ENCODE results near the gene BRAF.
"Not testable (repeated sequence)": the region's sequence is repeated elsewhere in the genome, so short reads cannot be mapped to it uniquely, and the experiment has no call there.

The BRAF gene

GRCh38 chr7:140678081-140678815, 246.5 kb downstream of the BRAF start:
- FAIRE-seq: no peak

DNA sequence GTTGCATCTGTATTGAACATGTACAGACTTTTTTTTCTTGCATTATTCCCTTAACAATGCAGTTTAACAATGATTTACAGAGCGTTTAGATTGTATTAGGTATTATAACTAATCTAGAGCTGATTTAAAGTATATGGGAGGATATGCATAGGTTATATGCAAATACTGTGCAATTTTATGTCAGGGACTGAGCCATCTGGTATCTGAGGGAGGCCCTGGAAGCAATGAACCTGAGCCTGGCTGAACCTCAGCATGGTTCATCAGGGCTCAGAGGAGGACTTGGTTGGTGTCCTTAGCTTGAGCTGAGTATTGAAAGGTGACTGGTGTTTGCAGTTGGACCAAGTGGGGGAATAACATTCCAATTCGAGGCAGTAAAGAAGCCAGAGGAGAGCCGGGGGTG, 247.2 kb downstream of the BRAF start:
- FAIRE-seq: no peak

- not testable (repeated sequence) for FAIRE-seq
Measured at GRCh38 chr7:140676956-140677355, 247.8 kb downstream of the BRAF start.

DNA sequence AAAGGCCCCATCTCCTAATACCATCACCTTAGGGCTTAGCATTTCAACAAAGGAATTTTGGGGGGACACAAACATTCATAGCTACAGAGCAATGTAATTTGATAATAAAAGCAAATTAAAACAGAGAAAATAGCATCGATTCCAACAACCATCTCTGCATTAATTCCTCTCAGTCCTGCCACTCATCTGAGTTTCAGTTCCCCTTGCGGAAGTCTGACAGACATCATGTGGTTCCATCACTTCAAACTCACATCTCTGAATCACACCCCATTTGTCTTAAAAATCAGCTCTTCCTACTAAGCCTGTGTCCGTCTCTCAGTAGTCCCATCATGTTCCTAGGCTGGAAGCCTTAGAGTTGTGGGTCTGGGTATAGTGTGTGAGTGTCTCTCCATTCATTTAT, 248.4 kb downstream of the BRAF start:
- no peak for FAIRE-seq

DNA sequence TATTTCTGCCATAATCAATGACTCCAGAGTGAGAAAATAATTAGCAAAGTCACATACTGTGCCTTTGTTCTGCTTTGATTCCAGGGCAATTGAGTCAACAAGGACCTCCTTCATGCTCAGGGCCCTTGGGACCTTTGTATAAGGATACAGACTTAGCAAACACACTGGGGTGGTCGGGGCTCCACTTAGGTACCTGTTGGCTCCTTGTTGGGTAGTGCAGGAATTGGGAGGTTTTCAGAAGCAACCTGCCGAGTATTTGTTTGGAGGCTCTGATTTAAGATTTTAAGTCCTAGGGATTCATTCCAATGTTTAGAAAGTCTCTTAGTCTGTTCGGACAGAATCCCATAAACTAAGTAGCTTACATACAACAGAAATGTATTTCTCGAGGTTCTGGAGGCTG, 249.0 kb downstream of the BRAF start:
- no peak for FAIRE-seq

- no peak for FAIRE-seq
Measured at GRCh38 chr7:140674899-140675701, 249.6 kb downstream of the BRAF start.

DNA sequence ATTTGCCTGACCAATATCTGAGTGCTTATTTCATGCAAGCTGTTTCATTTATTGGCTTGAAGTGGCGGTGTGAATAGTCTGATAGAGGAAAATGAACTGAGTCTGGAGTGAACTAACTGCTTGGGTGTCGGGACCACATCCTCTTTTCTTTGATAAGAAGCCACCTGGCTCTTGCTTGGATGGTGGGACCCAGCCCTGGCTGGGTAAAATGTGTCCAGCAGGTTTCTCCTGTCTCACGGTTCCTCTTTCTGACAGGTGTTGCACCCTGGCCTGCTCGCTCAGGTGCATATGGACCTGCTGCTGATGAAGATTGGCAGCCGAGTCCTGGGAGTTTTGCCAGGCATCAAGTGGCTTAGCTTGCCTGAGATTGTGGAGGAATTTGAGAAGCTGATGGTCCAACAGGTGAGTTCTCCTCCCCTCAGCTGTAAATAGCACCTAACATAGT, 250.4 kb downstream of the BRAF start:
- no peak for FAIRE-seq

- no peak for FAIRE-seq
Measured at GRCh38 chr7:140673774-140674155, 251.0 kb downstream of the BRAF start.

DNA sequence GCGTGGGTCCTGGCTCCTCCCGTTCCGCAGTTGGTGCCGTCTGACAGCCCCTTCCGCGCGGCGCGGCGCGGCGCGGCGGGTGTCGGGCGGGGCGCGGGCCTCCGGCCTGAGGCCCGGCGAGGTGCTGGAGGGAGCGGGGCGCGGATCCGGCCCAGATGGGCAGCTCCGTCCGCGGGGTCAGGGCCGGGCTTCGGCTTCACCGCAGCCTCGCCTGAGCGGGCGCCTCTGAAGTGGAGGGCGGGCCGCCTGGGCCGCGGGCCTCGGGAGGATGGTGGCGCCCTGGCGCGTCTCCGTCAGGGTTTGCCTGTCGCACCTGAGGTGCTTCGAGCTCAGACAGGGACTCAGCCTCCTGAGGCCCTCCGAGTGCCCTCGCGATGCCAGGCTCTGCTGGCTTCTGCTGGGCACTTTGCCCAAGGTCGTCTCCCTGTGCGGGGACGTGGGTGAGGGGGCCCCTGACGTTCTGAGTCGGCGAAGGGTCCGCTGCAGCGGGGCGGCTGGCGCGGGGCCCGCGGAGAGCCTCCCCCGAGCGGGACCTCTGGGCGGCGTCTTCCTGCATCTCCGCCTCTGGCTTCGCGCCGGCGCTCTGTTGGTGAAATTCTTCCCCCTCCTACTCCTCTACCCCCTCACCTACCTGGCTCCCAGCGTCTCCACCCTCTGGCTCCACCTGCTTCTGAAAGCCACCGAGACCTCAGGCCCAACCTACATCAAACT, 251.5 kb downstream of the BRAF start:
- no peak for FAIRE-seq

DNA sequence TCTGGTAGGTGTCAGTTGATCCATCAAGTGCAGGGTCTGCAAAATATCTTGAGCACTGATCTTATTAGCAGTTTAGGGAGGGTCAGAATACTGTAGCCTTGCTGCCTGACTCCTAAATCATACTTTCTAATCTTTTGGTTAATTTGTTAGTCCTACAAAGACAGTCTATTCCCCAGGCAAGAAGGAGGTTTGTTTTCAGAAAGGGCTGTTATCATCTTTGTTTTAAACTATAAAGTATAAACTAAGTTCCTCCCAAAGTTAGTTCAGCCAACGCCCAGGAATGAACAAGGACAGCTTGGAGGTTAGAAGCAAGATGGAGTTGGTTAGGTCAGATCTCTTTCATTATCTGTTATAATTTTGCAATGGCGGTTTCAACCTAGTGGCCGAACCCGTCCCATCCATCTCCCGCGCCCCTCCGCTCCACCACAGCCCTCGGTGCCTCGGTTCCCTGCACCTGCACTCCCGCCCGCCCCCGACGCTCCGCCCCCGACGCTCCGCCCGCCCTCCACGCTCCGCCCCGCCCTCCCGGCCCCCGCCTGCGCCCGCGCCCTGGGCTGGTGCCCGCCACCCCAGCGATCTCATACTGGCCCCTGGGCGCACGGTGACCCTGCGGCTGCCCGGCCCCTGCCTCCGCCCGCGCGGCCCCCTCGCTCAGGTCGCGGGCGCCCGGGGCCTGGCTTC, 252.2 kb downstream of the BRAF start, which contains the start of gene ADCK2:
Gene ADCK2 (plus strand): TSS at position 564 of the 681 bp plus-strand sequence. CDS start 386 bp downstream, outside the sequence.
- FAIRE-seq: no peak

DNA sequence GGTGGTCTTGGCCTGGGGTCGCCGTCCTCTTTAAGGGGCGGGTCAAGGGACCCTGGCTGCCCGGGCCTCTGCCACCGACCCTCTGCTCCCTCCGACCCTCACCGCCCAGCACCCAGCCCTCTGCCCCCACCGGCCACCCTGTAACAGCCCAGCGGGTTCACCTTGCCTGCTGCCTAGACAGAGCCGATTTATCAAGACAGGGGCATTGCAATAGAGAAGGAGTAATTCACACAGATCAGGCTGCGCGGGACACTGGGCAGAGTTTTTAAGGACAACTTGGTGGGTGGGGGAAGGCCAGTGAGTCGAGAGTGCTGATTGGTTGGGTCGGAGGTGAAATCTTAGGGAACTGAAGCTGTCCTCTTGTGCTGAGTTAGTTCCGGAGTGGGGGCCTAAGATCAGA, 252.8 kb downstream of the BRAF start:
- FAIRE-seq: no peak

GRCh38 chr7:140670343-140670935, 254.3 kb downstream of the BRAF start:
- FAIRE-seq: no peak

- FAIRE-seq: not testable (repeated sequence)
Measured at GRCh38 chr7:140669862-140670261, 254.9 kb downstream of the BRAF start.

- no peak for FAIRE-seq
Measured at GRCh38 chr7:140669352-140669751, 255.4 kb downstream of the BRAF start.
